Glutamatergic neuron (in vitro differentiated cells): Measurements from ENCODE around the gene DACT1. TPM values are rescaled to one million over a fixed set of nuclear protein-coding genes. Genes with fewer than 3 reads are reported as not detected.

Experiments
- DNase-seq: peaks from one replicate; pipeline ENCODE4 v3.0.0; 2022
- H3K27ac Mint-ChIP-seq: one replicate; pipeline ENCODE4 v1.8.0; 2020; ENCODE audit warnings: mild to moderate bottlenecking, mixed read lengths, inconsistent platforms; ENCODE audit not compliant: unreplicated experiment
- H3K27me3 Mint-ChIP-seq: one replicate; pipeline ENCODE4 v1.8.0; 2020; ENCODE audit warnings: mild to moderate bottlenecking, moderate library complexity, mixed read lengths, inconsistent platforms; ENCODE audit not compliant: unreplicated experiment
- H3K36me3 Mint-ChIP-seq: one replicate; pipeline ENCODE4 v1.8.0; 2020; ENCODE audit warnings: mild to moderate bottlenecking, mixed read lengths, inconsistent platforms; ENCODE audit not compliant: unreplicated experiment
- H3K4me1 Mint-ChIP-seq: one replicate; pipeline ENCODE4 v1.8.0; 2020; ENCODE audit warnings: mild to moderate bottlenecking, low read depth, mixed read lengths, inconsistent platforms; ENCODE audit not compliant: unreplicated experiment
- H3K4me3 Mint-ChIP-seq: one replicate; pipeline ENCODE4 v1.8.0; 2020; ENCODE audit warnings: mild to moderate bottlenecking, mixed read lengths, inconsistent platforms; ENCODE audit not compliant: unreplicated experiment
- H3K9me3 Mint-ChIP-seq: one replicate; pipeline ENCODE4 v1.8.0; 2020; ENCODE audit warnings: mild to moderate bottlenecking, moderate library complexity, mixed read lengths, inconsistent platforms; ENCODE audit not compliant: unreplicated experiment
- total RNA-seq: library from RNA; stranded (reverse); fragmentation: NEBNext Ultra II Directional; extraction: Animal tissue kit (Norgen Biotek cat#: 25700); gene quantifications from one replicate; pipeline ENCODE4 v1.2.1, GENCODE V29; 2021; ENCODE audit not compliant: unreplicated experiment
- TF ChIP-seq, protein P1 (sequence below): fragments of 200-600 bp; sonication (generic); IDR thresholded peaks from one replicate; pipeline ENCODE4 v1.5.0; 2021; ENCODE audit not compliant: partially characterized antibody, unreplicated experiment

The DACT1 gene
- total RNA-seq, 1 donor from 2014 or later, result 39.9 TPM

DNA sequence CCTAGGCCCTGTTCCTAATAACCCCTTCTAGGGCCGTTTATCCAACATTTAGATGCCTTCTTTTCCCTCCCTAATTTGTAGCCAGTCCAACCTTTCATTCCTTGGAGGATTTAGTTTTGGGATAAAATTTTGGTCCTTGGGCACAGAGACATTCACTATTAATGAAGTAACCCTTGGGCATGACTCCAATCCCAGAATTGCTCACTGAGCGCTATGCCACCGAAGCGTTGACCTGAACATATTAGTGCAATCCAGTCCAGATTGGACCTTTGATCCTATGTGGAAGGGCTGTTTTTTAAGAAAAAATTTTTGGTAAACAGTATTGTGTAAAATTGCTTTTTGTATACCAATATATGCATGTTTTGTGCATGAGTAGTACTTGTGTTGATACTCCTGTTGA lies 10.0 kb downstream of the DACT1 start:
- H3K27me3 Mint-ChIP-seq, result no peaks in the 10 kb centered on the region
- peaks cover 11% of the 10 kb centered on the region for H3K4me1 Mint-ChIP-seq
- H3K27ac Mint-ChIP-seq, result no peak overlapping the region
- H3K9me3 Mint-ChIP-seq, result peaks cover 4% of the 10 kb centered on the region
- no peak for DNase-seq
- TF ChIP-seq, protein P1, sequence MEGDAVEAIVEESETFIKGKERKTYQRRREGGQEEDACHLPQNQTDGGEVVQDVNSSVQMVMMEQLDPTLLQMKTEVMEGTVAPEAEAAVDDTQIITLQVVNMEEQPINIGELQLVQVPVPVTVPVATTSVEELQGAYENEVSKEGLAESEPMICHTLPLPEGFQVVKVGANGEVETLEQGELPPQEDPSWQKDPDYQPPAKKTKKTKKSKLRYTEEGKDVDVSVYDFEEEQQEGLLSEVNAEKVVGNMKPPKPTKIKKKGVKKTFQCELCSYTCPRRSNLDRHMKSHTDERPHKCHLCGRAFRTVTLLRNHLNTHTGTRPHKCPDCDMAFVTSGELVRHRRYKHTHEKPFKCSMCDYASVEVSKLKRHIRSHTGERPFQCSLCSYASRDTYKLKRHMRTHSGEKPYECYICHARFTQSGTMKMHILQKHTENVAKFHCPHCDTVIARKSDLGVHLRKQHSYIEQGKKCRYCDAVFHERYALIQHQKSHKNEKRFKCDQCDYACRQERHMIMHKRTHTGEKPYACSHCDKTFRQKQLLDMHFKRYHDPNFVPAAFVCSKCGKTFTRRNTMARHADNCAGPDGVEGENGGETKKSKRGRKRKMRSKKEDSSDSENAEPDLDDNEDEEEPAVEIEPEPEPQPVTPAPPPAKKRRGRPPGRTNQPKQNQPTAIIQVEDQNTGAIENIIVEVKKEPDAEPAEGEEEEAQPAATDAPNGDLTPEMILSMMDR, result no peak
- no peak overlapping the region for H3K4me3 Mint-ChIP-seq
- peaks cover 14% of the 10 kb centered on the region for H3K36me3 Mint-ChIP-seq

DNA sequence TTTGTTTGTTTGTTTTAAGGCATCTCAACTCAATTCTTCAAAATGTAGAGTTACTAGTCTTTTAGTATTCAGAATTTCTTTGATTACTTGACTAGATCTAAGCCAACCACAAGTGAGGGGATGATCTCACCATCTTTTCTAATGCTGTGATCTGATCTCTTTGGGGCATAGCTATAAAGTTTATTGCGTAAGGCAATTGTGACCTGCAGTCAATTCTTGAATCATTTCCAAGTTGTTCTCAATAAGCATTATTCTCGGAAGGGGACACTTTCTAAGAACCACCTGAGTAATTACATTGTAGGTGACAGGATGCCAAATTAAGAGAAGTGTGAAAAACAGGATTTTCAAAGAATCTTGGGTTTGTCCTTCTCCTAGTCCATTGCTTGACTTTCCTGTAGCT lies 13.1 kb downstream of the DACT1 start:
- no peaks in the 10 kb centered on the region for H3K27me3 Mint-ChIP-seq
- H3K36me3 Mint-ChIP-seq, result peaks cover 8% of the 10 kb centered on the region
- H3K4me3 Mint-ChIP-seq, result no peak overlapping the region
- peaks cover 4% of the 10 kb centered on the region for H3K9me3 Mint-ChIP-seq
- DNase-seq, result no peak
- no peaks in the 10 kb centered on the region for H3K4me1 Mint-ChIP-seq
- H3K27ac Mint-ChIP-seq, result no peak overlapping the region
- TF ChIP-seq, protein P1, result no peak

DNA sequence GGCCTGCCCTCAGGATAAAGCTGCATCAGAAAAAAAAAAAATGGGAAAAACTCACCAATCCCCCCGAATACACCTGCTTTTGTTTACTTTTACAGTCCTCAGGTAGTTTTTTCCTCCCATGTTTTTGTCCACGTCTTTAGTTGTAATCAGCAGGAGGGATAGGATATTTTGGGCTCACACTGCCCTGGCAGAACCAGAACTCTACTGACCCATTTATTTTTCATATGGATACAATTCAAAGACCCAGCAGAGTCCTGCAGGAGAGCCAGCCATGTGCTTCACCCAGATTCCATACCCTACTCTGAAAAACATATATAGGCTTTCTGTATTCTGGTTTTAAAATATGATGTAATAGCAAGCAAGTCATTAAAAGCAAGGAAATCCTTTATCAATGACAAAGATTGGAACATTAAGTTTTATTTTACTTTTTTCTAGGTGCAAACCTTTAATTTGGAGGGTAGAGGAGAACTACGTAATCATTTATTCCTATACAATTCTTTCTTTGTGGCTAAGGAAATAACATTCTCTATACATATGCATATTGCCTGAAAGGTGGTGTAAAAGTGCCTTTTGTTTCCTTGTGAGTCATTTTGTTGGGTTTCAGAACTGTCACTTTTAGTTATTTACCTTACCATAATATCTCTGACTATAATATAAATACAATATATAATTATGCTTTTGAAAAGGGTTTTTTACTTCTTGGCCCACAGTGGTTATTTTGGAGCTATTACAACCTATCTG lies 19.1 kb downstream of the DACT1 start:
- no peaks in the 10 kb centered on the region for H3K27me3 Mint-ChIP-seq
- no peak overlapping the region for H3K4me3 Mint-ChIP-seq
- H3K36me3 Mint-ChIP-seq, result no peaks in the 10 kb centered on the region
- no peaks in the 10 kb centered on the region for H3K4me1 Mint-ChIP-seq
- no peak for DNase-seq
- no peak overlapping the region for H3K27ac Mint-ChIP-seq
- no peaks in the 10 kb centered on the region for H3K9me3 Mint-ChIP-seq
- TF ChIP-seq, protein P1, result no peak

DNA sequence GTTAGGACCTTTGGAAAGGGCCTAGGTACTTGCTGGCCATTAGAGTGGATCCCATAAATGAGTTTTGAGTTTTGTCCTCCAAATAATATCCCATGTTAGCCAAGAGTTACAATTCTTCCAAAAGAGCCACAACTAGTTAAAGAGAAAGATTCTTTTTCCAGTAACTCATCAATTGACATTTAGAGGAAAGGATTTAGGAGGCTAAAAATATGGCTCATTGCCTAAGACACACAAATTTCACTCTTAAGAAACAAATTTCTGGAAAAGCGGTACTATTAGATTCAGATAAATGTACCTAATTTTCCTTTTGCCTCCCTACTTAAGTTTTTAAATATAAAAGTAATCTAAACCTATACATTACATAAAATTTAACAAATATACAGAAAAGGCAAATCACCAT lies 21.3 kb downstream of the DACT1 start:
- DNase-seq, result no peak
- Mint-ChIP-seq H3K4me1 (peaks cover 17% of the 10 kb centered on the region), H3K9me3 (peaks cover 10% of the 10 kb centered on the region), H3K4me3 (no peak overlapping the region), H3K36me3 (no peaks in the 10 kb centered on the region), H3K27me3 (peaks cover 2% of the 10 kb centered on the region), H3K27ac (no peak overlapping the region)
- TF ChIP-seq, protein P1, result no peak

DNA sequence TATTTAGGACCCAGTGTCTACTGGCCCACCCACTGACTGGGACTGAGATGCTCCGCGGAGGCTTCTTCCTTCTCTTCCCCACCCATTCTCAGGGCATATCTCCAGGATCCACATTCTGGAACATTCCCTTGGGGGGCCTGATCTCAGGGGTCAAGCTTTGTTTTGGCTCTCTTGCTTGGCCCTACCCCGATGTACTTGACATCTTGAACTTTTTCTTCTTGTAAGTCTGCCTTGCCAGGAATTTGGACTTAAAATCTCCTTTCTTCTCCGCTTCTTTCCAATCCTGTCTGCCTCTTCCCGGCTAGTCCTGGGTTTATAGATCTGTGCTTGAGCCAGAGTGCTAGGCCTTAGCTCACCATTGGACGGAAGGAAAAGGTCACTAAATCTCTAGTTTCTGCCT lies 22.1 kb downstream of the DACT1 start:
- H3K4me1 Mint-ChIP-seq, result peaks cover 23% of the 10 kb centered on the region
- DNase-seq, result no peak

More for the DNA sequence above, 22.1 kb downstream of the DACT1 start:
- TF ChIP-seq, protein P1, result no peak
- Mint-ChIP-seq H3K27ac (no peak overlapping the region), H3K4me3 (no peak overlapping the region), H3K36me3 (no peaks in the 10 kb centered on the region), H3K9me3 (peaks cover 11% of the 10 kb centered on the region), H3K27me3 (peaks cover 2% of the 10 kb centered on the region)
